Measurements from ENCODE around the gene KCTD17.

Gene KCTD17

DNA sequence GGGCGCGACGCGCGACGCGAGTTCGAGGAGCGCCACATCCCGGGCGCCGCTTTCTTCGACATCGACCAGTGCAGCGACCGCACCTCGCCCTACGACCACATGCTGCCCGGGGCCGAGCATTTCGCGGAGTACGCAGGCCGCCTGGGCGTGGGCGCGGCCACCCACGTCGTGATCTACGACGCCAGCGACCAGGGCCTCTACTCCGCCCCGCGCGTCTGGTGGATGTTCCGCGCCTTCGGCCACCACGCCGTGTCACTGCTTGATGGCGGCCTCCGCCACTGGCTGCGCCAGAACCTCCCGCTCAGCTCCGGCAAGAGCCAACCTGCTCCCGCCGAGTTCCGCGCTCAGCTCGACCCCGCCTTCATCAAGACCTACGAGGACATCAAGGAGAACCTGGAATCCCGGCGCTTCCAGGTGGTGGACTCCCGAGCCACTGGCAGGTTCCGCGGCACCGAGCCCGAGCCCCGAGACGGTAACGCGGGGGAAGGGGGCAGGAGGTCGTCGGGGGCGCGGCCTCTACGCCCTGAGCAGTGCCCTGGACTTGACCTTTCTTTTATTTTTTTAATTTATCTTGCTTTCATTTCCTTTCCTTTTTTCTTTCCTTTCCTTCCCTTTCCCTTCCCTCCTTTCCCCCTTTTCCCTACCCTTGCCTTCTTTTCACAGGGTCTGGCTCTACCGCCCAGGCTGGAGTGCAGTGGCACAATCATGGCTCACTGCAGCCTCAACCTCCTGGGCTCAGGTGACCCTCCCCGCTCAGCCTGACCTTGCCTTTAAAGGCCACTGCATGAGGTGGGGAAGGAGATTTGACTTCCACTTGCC, 27.0 kb upstream of the KCTD17 start:
- Mint-ChIP-seq H3K27ac (no peak overlapping the region), H3K4me1 (ENCODE audit: low read depth) (peaks cover 12% of the 10 kb centered on the region), H3K27me3 (ENCODE audit: low read depth) (peaks cover 2% of the 10 kb centered on the region), H3K9me3 (no peaks in the 10 kb centered on the region), H3K36me3 (ENCODE audit: low read depth) (peaks cover 1% of the 10 kb centered on the region), H3K4me3 (no peak overlapping the region)
- no peak for DNase-seq (ENCODE audit: low spot score)

DNA sequence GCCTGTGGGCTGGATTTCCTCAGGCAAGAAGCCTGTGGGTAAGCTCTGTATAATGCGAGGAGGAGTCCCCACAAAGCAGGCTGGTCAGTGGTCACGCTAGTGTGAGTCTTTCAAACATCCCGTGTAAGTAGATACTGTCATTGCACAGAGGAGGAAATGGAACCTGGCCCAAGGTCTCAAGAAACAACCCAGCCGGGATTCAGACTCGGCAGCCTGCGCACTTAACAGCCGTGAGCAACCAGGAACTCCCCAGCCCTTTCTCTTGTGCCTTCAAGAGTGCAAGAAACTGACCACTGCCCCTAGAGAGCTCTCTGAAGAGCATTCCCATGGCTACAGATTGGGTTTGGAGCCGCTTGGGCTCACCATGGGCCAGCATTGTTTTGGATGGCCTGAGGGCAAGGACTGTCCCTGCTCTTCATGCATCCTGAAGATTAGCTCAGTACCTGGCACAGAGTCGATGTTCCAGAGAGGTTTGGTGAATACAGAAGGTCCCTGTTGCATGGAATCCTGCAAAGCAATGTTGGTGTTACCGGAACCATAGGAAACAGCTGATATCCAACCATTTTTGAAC, 26.0 kb upstream of the KCTD17 start:
- no peaks in the 10 kb centered on the region for H3K9me3 Mint-ChIP-seq
- no peak overlapping the region for H3K27ac Mint-ChIP-seq

DNA sequence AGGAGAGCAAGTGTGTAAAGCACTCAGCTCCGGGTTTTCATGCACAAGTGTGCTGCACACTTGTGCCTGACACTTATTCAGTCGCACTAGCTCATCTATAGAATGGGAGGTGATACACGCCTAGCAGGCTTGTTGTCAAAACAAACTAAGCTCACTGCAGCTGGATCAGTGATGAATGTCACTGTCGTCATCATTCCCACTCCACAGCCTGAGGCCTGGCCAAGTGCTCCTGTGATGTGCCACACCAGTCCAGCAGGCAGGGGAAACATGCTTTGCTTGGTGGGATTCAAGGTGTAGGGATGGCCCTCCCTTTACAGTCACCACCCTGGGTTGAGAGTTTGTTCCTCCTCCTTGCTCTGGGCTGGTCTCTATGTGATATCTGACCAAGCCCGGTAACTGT, 25.2 kb upstream of the KCTD17 start:
- peaks cover 7% of the 10 kb centered on the region for H3K4me1 Mint-ChIP-seq (ENCODE audit: low read depth)
- DNase-seq (ENCODE audit: low spot score) = no peak
- H3K4me3 Mint-ChIP-seq = no peak overlapping the region
- H3K9me3 Mint-ChIP-seq = no peaks in the 10 kb centered on the region
- H3K36me3 Mint-ChIP-seq (ENCODE audit: low read depth) = peaks cover 1% of the 10 kb centered on the region
- H3K27me3 Mint-ChIP-seq (ENCODE audit: low read depth) = peaks cover 2% of the 10 kb centered on the region
- no peak overlapping the region for H3K27ac Mint-ChIP-seq

More for the DNA sequence above, 26.0 kb upstream of the KCTD17 start:
- peaks cover 2% of the 10 kb centered on the region for H3K27me3 Mint-ChIP-seq (ENCODE audit: low read depth)
- no peak for DNase-seq (ENCODE audit: low spot score)
- peaks cover 7% of the 10 kb centered on the region for H3K4me1 Mint-ChIP-seq (ENCODE audit: low read depth)
- peaks cover 1% of the 10 kb centered on the region for H3K36me3 Mint-ChIP-seq (ENCODE audit: low read depth)
- no peak overlapping the region for H3K4me3 Mint-ChIP-seq

DNA sequence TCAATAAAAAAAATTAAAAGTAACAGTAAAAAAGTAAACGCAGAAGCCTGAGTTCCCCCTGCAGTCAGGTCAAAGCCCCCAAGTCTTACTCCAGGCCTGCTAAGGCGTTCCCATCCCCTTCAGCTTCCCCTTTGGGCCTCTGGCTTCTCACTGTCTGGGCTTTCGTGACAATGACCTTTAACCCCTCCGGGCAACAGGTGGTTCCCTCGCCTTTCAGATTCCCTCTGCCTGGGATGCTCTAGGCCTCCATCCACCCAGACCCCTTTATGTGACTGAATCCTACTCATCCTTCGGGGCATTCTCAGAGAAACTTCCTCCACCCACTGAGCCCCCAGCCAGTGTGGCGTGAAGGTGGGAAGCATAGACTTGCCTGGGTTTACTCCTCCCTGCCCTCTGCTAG, 24.0 kb upstream of the KCTD17 start:
- no peak for DNase-seq (ENCODE audit: low spot score)
- Mint-ChIP-seq H3K27ac (no peak overlapping the region), H3K4me3 (no peak overlapping the region), H3K9me3 (no peaks in the 10 kb centered on the region), H3K27me3 (ENCODE audit: low read depth) (no peaks in the 10 kb centered on the region), H3K36me3 (ENCODE audit: low read depth) (peaks cover 1% of the 10 kb centered on the region), H3K4me1 (ENCODE audit: low read depth) (no peaks in the 10 kb centered on the region)

DNA sequence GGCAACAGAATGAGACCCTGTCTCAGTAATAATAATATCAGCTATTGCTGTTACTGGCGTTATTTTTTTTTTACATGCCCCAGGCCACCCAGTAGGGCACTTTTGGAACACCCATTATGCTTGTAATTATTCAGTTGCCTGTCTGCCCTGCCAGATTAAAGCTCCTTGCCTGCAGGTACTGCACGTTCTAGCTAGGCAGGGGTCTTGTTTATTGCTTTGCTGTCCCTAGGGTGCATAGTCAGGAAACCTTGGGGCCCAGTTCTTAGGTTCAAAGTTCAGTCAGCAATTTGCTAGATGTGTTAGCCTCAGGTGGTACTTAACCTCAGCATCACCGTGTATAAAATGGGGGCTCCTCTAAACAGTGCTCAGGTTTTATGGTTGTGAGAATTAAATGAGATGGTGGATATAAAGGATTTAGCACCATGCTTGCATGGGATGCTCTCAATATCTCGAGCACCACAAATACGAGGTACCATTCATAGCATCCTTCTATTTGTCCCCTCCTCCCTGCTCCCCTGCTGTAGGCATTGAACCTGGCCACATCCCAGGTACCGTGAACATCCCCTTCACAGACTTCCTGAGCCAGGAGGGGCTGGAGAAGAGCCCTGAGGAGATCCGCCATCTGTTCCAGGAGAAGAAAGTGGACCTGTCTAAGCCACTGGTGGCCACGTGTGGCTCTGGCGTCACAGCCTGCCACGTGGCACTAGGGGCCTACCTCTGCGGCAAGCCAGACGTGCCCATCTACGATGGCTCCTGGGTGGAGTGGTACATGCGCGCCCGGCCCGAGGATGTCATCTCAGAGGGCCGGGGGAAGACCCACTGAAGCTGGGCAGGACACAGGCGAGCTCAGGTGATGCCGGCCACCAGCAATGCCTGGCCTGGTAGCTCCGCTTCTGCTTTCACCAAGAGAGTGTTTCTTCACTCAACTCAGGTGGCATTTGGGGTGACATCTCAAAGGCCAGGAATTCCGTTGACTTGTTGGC, 22.6 kb upstream of the KCTD17 start:
- H3K36me3 Mint-ChIP-seq (ENCODE audit: low read depth) = peaks cover 1% of the 10 kb centered on the region

DNA sequence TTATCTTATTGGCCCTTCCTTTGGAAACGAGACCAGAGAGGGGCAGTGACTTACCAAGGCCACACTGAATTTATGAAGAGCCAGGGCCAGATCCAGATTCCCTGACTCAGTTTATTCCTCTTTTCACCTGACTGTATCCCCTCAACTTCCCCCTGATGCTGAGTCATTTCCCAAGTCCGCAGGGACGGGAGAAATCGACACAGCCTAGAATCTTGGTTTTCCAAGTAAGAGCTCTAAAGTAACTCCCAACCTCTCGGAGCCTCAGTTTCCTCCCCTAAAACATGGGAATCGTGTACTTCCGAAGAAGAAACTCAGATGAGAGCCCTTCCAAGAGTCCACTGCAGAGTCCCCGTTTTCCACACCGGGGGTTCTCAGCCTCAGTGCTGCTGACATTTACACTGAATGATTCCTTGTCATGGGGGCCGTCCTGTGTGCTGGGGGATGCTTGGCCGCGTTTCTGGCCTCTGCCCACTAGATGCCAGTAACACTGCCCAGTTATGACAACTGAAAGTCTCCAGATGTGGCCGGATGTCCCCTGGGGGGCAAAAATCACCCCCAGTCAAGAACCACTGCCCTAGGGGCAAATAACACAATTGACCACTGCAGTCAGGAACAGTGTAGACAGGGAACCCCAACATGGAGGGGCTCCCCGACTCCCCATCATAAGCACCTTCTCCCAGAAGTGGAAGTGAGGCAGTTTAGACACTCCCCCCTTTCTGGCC, 20.8 kb upstream of the KCTD17 start:
- H3K36me3 Mint-ChIP-seq (ENCODE audit: low read depth) = peaks cover 1% of the 10 kb centered on the region

More for the DNA sequence above, 22.6 kb upstream of the KCTD17 start:
- Mint-ChIP-seq H3K9me3 (no peaks in the 10 kb centered on the region), H3K27me3 (ENCODE audit: low read depth) (no peaks in the 10 kb centered on the region), H3K27ac (no peak overlapping the region), H3K4me1 (ENCODE audit: low read depth) (no peaks in the 10 kb centered on the region), H3K4me3 (no peak overlapping the region)
- no peak for DNase-seq (ENCODE audit: low spot score)

DNA sequence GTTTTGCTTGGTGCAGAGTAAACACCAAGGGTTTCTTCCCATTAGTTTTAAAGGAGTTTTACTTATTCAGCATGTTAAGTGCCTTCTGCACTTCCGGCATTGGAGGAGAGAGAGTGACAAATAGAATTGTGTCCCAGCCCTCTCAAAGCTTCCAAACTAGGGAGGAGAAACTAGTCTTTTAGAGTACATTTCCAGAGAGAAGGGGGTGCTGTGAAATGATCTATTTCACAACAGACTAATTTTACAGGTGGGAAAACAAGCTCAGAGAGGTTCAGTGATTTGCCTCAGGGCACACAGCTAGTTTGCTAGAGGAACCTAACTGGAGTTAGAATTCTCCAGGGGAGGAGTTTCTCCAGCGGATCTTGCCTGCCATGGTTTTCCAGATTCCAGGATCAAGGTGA, 19.4 kb upstream of the KCTD17 start:
- Mint-ChIP-seq H3K4me3 (no peak overlapping the region), H3K4me1 (ENCODE audit: low read depth) (no peaks in the 10 kb centered on the region), H3K9me3 (no peaks in the 10 kb centered on the region), H3K27me3 (ENCODE audit: low read depth) (peaks cover 6% of the 10 kb centered on the region), H3K36me3 (ENCODE audit: low read depth) (no peaks in the 10 kb centered on the region), H3K27ac (no peak overlapping the region)
- no peak for DNase-seq (ENCODE audit: low spot score)

More for the DNA sequence above, 20.8 kb upstream of the KCTD17 start:
- Mint-ChIP-seq H3K27me3 (ENCODE audit: low read depth) (peaks cover 4% of the 10 kb centered on the region), H3K9me3 (no peaks in the 10 kb centered on the region), H3K4me1 (ENCODE audit: low read depth) (no peaks in the 10 kb centered on the region), H3K4me3 (no peak overlapping the region), H3K27ac (no peak overlapping the region)
- no peak for DNase-seq (ENCODE audit: low spot score)

DNA sequence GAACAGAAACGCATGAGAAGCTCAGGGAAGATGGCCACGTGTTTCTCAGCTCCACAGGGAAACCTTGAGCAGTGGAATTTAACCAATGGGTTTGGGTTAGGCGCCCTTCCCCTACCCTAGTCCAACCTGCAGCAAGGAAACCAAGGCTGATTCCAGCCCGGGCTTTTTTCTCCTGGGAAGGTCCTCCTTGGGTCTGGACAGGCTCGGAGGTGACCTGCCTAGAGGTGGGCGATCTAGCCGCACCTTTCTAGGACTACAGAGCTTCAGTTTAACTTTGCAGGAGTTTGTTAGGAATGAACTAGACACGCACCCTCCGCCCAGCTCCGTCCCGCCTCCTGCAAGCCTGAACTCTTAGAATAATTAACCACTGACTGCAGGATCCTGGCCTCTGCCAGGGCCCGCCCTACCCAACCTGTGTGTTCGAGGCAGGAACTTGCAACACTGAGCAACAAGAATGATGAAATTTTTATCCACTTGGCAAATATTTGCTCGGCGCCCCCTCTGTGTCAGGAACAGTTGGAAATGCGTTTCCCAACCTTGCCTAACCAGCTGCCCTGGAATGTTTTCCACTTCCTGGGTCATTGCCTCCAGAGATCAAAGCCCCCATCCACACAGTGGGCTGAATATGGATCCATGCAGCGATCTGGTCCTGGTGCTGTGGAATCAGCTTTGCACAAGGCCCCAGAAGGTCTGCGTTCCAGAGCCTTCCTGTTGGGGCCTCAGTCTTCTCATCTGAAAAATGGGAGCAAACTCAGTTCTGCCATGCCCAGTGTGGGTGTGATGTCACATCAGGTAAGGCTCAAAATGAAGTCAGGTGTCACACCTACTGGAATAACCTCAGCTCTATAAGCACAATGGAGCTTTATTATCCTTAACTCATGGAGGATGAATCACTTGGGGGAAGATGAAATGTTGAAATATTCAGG, 18.7 kb upstream of the KCTD17 start:
- no peak for DNase-seq (ENCODE audit: low spot score)
- Mint-ChIP-seq H3K9me3 (no peaks in the 10 kb centered on the region), H3K27ac (no peak overlapping the region), H3K4me3 (no peak overlapping the region), H3K4me1 (ENCODE audit: low read depth) (no peaks in the 10 kb centered on the region), H3K36me3 (ENCODE audit: low read depth) (no peaks in the 10 kb centered on the region), H3K27me3 (ENCODE audit: low read depth) (peaks cover 9% of the 10 kb centered on the region)

DNA sequence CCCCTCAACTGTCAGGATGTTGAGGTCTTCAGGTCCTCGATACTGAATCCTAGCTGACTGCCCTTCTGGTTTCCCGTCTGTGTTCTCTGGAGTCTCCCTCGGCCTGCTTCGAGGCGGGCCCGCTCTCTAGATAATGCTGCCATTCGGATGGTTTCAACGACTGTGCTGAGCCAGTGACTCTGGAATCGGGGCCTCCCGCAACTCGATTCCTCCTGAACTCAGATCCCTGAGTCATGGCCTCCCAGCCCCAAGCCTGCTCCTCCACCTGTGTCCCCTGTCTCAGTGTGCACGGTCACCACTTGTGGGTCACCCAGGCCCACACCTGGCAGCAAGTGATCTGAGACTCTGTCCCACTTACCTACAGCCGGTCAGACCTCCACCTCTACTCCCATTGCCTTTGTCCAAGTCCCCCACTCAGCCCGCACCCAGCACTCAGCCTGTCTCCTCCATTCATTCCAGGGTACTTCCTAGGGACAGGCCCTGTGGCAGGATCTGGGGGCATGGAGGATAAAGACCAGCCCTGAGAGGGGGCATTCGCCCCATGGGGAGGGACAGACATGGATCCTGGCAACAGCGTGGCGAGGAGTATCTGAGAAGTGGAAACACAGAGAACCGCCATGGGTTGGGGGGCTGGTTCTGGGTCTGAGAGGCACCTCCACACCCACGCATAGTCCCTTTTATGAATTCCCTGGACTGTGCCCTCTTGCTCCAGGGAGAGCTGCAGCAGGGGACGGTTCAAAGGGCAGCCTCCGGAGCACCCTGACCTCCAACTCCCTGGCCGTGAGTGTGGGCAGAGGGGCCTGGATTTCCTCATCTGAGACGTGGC, 17.7 kb upstream of the KCTD17 start:
- H3K36me3 Mint-ChIP-seq (ENCODE audit: low read depth) = no peaks in the 10 kb centered on the region
- H3K4me3 Mint-ChIP-seq = no peak overlapping the region
- no peaks in the 10 kb centered on the region for H3K4me1 Mint-ChIP-seq (ENCODE audit: low read depth)
- no peaks in the 10 kb centered on the region for H3K9me3 Mint-ChIP-seq
- no peak for DNase-seq (ENCODE audit: low spot score)
- no peak overlapping the region for H3K27ac Mint-ChIP-seq
- H3K27me3 Mint-ChIP-seq (ENCODE audit: low read depth) = peaks cover 9% of the 10 kb centered on the region

DNA sequence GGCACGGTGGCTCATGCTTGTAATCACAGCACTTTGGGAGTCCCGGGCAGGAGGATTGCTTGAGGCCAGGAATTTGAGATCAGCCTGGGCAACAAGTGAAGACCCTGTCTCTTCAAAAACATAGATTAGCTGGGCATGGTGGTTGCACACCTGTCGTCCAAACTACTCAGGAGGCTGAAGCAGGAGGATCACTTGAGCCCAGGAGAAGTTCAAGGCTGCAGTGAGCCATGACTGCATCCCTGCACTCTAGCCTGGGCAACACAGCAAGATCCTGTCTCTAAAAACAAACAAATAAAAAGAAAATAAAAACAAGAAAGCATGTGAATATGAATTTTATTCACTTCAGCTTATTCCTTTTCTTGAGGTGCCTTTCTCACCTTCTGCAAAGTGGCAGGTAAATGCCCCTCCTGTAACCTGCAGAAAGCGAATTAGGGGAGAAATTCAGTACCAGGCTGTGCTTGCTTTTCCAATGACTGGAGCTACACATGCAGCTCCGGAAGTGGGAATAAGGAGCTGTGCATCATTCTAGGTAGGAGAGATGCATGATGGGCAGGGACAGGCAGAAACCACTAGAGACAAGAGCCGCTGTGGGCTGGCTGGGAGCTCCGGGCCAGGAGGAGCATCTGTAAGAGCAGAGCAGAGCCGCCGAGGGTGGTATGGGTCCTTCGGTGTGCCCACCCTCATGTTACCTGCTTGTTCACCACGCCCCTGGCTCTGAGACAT, 14.7 kb upstream of the KCTD17 start:
- no peak for DNase-seq (ENCODE audit: low spot score)
- H3K4me1 Mint-ChIP-seq (ENCODE audit: low read depth) = peaks cover 9% of the 10 kb centered on the region
- H3K36me3 Mint-ChIP-seq (ENCODE audit: low read depth) = no peaks in the 10 kb centered on the region
- no peak overlapping the region for H3K27ac Mint-ChIP-seq
- peaks cover 9% of the 10 kb centered on the region for H3K27me3 Mint-ChIP-seq (ENCODE audit: low read depth)
- H3K9me3 Mint-ChIP-seq = no peaks in the 10 kb centered on the region
- H3K4me3 Mint-ChIP-seq = no peak overlapping the region

DNA sequence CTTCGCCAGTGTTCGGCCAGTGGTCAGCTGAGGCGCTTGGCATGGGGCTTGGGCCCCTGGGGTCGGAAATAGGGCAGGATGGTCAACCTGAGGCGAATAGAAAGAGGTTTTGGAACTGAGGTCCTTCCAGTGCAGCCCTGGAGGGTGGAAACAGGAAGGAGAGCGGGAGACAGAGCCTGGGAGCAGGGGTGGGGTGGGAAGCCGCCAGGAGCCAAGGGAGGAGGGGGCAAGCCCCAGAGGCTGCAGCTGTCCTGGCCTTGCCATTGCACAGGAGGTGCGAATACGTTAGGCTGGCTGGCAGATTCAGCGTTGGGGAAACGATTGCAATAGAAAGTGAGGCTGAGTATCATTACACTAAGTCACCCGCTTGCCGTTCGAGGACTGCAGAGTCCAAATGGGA, 13.9 kb upstream of the KCTD17 start:
- Mint-ChIP-seq H3K27ac (no peak overlapping the region), H3K4me1 (ENCODE audit: low read depth) (peaks cover 9% of the 10 kb centered on the region), H3K36me3 (ENCODE audit: low read depth) (no peaks in the 10 kb centered on the region), H3K27me3 (ENCODE audit: low read depth) (peaks cover 9% of the 10 kb centered on the region), H3K9me3 (no peaks in the 10 kb centered on the region), H3K4me3 (no peak overlapping the region)
- DNase-seq (ENCODE audit: low spot score) = no peak

DNA sequence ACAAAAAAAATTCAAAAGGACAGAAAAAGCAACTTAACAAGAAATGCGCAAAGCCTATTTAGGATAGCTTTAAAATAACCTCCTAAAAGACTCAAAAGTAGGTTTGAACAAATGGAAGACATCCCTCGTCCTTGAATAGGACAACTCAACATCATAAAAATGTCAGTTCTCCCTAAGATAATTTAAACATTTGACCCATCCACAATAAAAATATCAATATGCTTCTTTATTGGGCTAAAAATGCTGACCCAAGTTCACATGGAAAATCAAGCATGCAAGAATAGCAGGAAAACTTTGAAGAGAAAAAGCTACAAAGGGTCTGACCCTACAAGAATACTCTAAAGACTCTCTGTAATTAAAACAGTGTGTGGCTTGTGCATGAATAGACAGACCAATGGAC, 12.1 kb upstream of the KCTD17 start:
- DNase-seq (ENCODE audit: low spot score) = no peak
- Mint-ChIP-seq H3K36me3 (ENCODE audit: low read depth) (no peaks in the 10 kb centered on the region), H3K27me3 (ENCODE audit: low read depth) (peaks cover 9% of the 10 kb centered on the region), H3K27ac (no peak overlapping the region), H3K4me1 (ENCODE audit: low read depth) (peaks cover 12% of the 10 kb centered on the region), H3K9me3 (no peaks in the 10 kb centered on the region), H3K4me3 (no peak overlapping the region)
